GM21528 (cell line): Measurements from ENCODE around the gene SPOCK3.
A peak's percentile ranks its signal among the peaks of the same experiment; 100 is the strongest.
"Not testable (repeated sequence)": the region's sequence is repeated elsewhere in the genome, so short reads cannot be mapped to it uniquely, and the experiment has no call there.

ENCODE experiments used
- ATAC-seq: cut with Tn5 transposase; IDR thresholded peaks from one replicate; pipeline ENCODE4 v1.9.1; 2021; ENCODE audit warnings: mild to moderate bottlenecking, moderate library complexity; ENCODE audit not compliant: unreplicated experiment, low FRiP score

The SPOCK3 gene

GRCh38 chr4:166980419-166980818 is 253.9 kb downstream of the SPOCK3 start:
- no peak for ATAC-seq

- ATAC-seq = no peak
Measured at GRCh38 chr4:166977596-166977995, 256.7 kb downstream of the SPOCK3 start.

GRCh38 chr4:166972071-166972470 is 262.2 kb downstream of the SPOCK3 start:
- no peak for ATAC-seq

- ATAC-seq = not testable (repeated sequence)
Measured at GRCh38 chr4:166968219-166968618, 266.1 kb downstream of the SPOCK3 start.

GRCh38 chr4:166965562-166965961 is 268.7 kb downstream of the SPOCK3 start:
- no peak for ATAC-seq

- ATAC-seq = no peak
Measured at GRCh38 chr4:166957451-166957850, 276.8 kb downstream of the SPOCK3 start.

GRCh38 chr4:166956484-166956883 is 277.8 kb downstream of the SPOCK3 start:
- ATAC-seq = no peak

GRCh38 chr4:166941629-166942028 is 292.7 kb downstream of the SPOCK3 start:
- ATAC-seq = no peak

- ATAC-seq = no peak
Measured at GRCh38 chr4:166930464-166930863, 303.8 kb downstream of the SPOCK3 start.

GRCh38 chr4:166924424-166924823 is 309.9 kb downstream of the SPOCK3 start:
- ATAC-seq = no peak

GRCh38 chr4:166913926-166914325 is 320.4 kb downstream of the SPOCK3 start:
- no peak for ATAC-seq

- ATAC-seq = no peak
Measured at GRCh38 chr4:166903408-166903807, 330.9 kb downstream of the SPOCK3 start.

- ATAC-seq = no peak
Measured at GRCh38 chr4:166902941-166903340, 331.4 kb downstream of the SPOCK3 start.

GRCh38 chr4:166896254-166896653 is 338.0 kb downstream of the SPOCK3 start:
- peak; percentile 58 for ATAC-seq

GRCh38 chr4:166895771-166896170 is 338.5 kb downstream of the SPOCK3 start:
- ATAC-seq = peak; percentile 35

- no peak for ATAC-seq
Measured at GRCh38 chr4:166887457-166887856, 346.8 kb downstream of the SPOCK3 start.

- ATAC-seq = no peak
Measured at GRCh38 chr4:166886718-166887117, 347.6 kb downstream of the SPOCK3 start.

GRCh38 chr4:166882221-166882620 is 352.1 kb downstream of the SPOCK3 start:
- ATAC-seq = no peak

- no peak for ATAC-seq
Measured at GRCh38 chr4:166875821-166876220, 358.5 kb downstream of the SPOCK3 start.

GRCh38 chr4:166862032-166862431 is 372.3 kb downstream of the SPOCK3 start:
- ATAC-seq = no peak

- ATAC-seq = not testable (repeated sequence)
Measured at GRCh38 chr4:166850398-166850797, 383.9 kb downstream of the SPOCK3 start.

- no peak for ATAC-seq
Measured at GRCh38 chr4:166846939-166847338, 387.4 kb downstream of the SPOCK3 start.

GRCh38 chr4:166842795-166843261 is 391.5 kb downstream of the SPOCK3 start:
- ATAC-seq = no peak
